BJ (cell line): ENCODE data around the gene ITGA8. TPM values are rescaled to one million over a fixed set of nuclear protein-coding genes. Genes with fewer than 3 reads are reported as not detected.

Experiments
- CTCF ChIA-PET: fragments of 350-600 bp; formaldehyde crosslinking; extraction: SDS; loops from one replicate; lab custom pipeline; 2021; ENCODE audit warnings: antibody characterized with exemption, inconsistent platforms; lab: Yijun Ruan, JAX
- POLR2A ChIA-PET: fragments of 300-600 bp; sonication (Branson Sonifier 250); formaldehyde crosslinking; extraction: SDS; loops from one replicate; lab custom pipeline; 2021; ENCODE audit warnings: antibody characterized with exemption; lab: Charles Lee
- DNase-seq: peaks from one replicate; pipeline ENCODE4 v3.0.0-alpha.2; 2011; ENCODE audit warnings: low read depth
- H3K27me3 ChIP-seq: 2 replicates; pipeline ENCODE4 v1.6.0; 2011; ENCODE audit warnings: low read length; ENCODE audit not compliant: control insufficient read depth, insufficient read depth
- H3K36me3 ChIP-seq: 2 replicates; pipeline ENCODE4 v1.5.1; 2011; ENCODE audit warnings: low read length; ENCODE audit not compliant: control insufficient read depth, insufficient read depth
- H3K4me3 ChIP-seq: 2 replicates; pipeline ENCODE4 v1.5.1; 2011; ENCODE audit warnings: low read depth, mild to moderate bottlenecking, control low read depth, low read length
- CTCF ChIP-seq: IDR thresholded peaks from 2 replicates; pipeline ENCODE4 v1.5.1; 2011; ENCODE audit warnings: low read depth, mild to moderate bottlenecking, control low read depth, inconsistent platforms, low read length, moderate library complexity; ENCODE audit not compliant: insufficient read depth
- polyA plus RNA-seq: library from polyadenylated mRNA; depleted of rRNA; stranded (reverse); fragments of >200 nt; gene quantifications from 2 replicates; pipeline ENCODE4 v1.2.3, GENCODE V29; 2011

Gene ITGA8
- polyA plus RNA-seq, 1 experiment: 10.1 TPM

GRCh38 chr10:15705298-15705697 is 14.4 kb downstream of the ITGA8 start:
- no peaks in the 10 kb centered on the region for H3K36me3 ChIP-seq
- no peak overlapping the region for H3K4me3 ChIP-seq
- no peak for TF ChIP-seq CTCF
- DNase-seq: no peak
- no peaks in the 10 kb centered on the region for H3K27me3 ChIP-seq
- ChIA-PET POLR2A (no interaction called here), CTCF (no interaction called here)

DNA sequence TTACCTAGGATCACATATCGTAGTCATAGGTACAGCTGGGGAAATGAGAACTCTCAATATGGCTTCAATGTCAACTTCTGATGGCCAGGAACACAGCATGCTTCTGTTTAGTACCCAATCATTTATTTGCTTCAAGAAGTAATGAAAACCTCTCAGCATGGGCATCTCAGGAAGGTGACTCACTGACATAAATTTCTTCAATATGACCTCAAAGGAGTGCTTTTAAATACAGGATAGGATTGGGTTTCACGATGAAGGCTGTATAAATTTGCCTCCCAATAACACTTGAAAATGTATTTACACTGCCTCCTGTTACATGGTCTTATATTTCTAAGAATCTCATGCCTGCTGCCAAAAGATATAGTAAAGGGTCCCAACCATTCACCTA is 15.1 kb downstream of the ITGA8 start:
- Histone ChIP-seq H3K27me3 (no peaks in the 10 kb centered on the region), H3K4me3 (no peak overlapping the region), H3K36me3 (no peaks in the 10 kb centered on the region)
- no peak for TF ChIP-seq CTCF
- CTCF ChIA-PET: no interaction called here
- peak; percentile 20 for DNase-seq
- POLR2A ChIA-PET: no interaction called here

- H3K27me3 ChIP-seq: no peaks in the 10 kb centered on the region
- no peaks in the 10 kb centered on the region for H3K36me3 ChIP-seq
- POLR2A ChIA-PET: no interaction called here
- CTCF ChIA-PET: interaction anchor here (1.8 kb wide), 1 partner anchor 15 kb away, joined by 5 read pairs; the partner anchor contains the start of gene ITGA8
- H3K4me3 ChIP-seq: no peak overlapping the region
- DNase-seq: no peak
- TF ChIP-seq CTCF: no peak
Measured at GRCh38 chr10:15703944-15704580, 15.7 kb downstream of the ITGA8 start.

DNA sequence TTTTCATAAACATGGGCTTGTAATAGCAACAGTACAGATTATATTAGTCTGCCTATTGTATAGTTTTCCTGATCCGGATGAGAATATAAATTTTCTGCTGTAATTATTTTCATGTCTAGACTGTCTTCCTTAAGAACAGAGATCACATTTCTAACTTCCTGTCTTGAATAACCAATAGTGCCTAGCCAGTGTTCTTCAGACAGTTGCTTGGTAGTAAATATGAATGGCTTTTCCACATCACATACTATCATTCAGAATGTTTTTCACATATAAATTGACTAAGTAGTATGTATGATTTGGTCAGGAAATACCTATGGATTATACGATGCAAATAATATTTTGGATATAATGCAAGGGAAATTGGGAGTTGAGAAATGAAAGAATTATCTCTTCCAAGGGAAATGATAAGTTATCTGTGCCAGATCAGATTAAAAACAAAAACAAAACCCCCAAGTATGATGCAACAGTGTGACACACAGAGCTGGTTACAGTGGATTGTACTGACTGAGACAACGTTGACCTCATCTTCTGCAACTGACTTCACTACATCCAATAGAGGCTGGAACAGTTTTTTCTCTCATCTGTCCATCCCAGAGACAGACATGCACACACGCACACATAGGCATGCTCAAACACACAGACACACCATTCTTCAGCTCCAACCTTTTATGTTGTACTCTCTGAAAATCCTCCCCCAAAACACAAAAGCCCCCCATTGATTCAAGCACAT is 16.4 kb downstream of the ITGA8 start:
- POLR2A ChIA-PET: no interaction called here
- DNase-seq: no peak
- H3K4me3 ChIP-seq: no peak overlapping the region
- H3K36me3 ChIP-seq: no peaks in the 10 kb centered on the region
- TF ChIP-seq CTCF: no peak
- H3K27me3 ChIP-seq: no peaks in the 10 kb centered on the region
- CTCF ChIA-PET: interaction anchor here (1.8 kb wide), 1 partner anchor 16 kb away, joined by 5 read pairs; the partner anchor contains the start of gene ITGA8

- POLR2A ChIA-PET: no interaction called here
- H3K27me3 ChIP-seq: no peaks in the 10 kb centered on the region
- CTCF ChIA-PET: interaction anchor here (0.8 to 1.1 kb wide), 2 partner anchors 16 to 114 kb away, joined by 3 to 6 read pairs; no protein-coding TSS in a partner anchor
Measured at GRCh38 chr10:15700078-15700674, 19.5 kb downstream of the ITGA8 start.

More at GRCh38 chr10:15700078-15700674, 19.5 kb downstream of the ITGA8 start:
- no peak for TF ChIP-seq CTCF
- Histone ChIP-seq H3K4me3 (no peak overlapping the region), H3K36me3 (no peaks in the 10 kb centered on the region)
- no peak for DNase-seq
